ENCODE results near the gene SLC38A10.
"Not testable (repeated sequence)": the region's sequence is repeated elsewhere in the genome, so short reads cannot be mapped to it uniquely, and the experiment has no call there.

SLC38A10 gene

DNA sequence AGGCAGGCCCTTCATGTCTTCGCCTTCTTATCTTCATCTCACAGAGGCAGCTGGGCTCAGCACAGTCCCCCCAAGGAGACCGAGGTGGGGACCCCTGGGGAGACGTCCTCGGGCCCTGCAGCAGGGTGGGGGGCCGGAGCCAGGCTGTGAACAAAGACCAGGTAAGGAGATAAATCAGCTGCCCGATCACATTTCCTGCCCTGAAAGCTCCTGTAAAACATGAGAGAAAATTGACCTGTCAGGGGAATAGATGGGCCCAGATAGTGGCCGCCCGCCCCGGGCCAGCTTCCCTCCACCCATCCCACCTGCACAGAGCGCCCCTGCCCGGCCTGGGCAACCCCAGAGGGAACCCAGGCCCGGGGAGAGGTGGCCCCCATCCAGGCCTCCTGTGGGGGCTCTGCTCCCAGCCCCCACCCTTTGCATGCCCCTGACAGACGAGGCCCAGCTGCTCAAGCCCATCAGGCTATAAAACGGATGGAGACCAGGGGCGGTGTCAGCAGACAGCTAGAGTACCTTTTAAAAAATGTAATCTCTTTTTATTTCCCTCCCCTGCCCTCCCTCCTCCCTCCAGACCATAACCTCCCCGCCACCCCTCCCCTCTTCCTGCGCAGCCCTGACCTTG, 18.8 kb upstream of the SLC38A10 start:
- in situ Hi-C loops (cut with HindIII; ENCODE audit: low sequenced_read_pairs) = no loop called here

DNA sequence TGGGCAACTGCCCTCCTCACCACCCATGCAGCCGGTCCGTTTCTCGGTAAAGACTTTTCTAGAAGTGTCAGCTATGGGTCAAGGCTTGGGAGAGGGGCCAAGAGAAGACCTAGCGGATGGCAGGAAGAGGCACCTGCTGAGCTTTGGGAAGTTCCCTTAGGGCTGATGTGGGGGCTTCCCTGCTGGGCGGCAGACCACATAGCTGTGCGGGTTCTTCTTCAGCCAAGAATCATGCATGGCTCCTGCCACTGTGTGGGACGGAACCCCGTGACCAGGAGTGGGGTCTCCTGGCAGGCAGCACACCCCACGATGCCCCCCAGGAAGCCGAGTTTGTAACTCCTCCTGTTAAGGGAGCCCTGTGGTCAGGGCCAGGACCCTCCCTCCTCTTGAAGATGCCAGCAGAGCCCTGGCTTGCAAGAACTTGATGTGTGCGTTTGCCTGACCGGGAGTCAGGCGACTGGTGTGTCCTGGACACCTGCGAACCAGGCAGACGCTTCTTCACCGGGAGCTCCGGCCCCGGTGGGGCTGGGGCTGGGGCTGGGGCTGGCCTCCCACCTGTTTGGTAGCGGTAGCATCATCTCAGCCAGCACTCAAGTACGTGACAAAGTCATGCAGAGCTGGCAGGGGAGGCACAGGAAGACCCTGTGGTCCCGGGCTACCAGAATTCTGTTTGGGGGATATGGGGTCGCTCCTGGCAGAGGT, 17.7 kb upstream of the SLC38A10 start:
- in situ Hi-C loops (cut with HindIII; ENCODE audit: low sequenced_read_pairs) = no loop called here

DNA sequence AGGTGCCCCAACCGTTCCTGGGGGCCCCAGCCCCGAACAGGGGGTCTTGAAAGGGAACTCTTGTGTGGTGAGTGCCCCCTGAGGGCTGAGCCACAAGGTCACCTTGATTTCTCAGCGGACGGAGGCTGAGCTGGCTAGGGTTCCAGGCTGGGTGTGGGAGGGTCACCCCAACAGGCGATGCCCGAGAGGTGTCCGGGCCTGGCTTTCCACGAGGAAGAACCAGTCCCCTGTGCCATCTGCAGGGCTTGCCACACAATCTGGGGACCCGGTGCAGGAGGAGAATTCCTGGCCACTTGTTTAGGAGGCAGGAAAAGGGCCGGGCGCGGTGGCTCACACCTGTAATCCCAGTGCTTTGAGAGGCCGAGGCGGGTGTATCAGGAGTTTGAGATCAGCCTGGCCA, 16.8 kb upstream of the SLC38A10 start:
- in situ Hi-C loops (cut with HindIII; ENCODE audit: low sequenced_read_pairs) = no loop called here

DNA sequence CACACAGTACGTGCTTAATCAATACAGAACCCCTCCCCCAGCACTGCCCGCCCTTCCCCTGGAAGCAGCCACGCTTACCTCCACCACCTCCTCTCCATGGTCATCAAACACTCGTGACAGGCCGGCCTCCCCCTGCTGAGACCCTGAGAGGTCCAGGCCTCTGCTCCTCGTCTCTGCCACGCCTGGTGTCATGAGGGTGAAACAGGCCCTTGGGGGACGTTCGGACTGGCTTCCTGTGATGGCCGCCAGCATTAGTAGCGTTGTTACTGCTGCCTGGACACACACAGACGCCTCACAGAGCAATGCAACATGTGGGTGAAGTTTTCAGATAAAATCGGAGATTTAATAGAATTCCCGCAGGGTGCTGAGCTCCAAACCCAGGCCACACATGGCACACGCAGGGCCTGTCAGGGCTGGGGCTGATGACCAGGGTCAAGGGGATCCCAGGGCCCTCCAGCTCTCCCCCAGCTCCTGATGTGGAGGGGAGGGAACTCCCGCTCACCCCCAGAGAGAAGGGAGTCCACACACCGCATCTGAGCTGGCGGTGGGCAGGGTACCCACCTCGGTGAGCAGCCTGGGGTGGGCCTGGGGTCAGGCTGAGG, 15.9 kb upstream of the SLC38A10 start:
- in situ Hi-C loops (cut with HindIII; ENCODE audit: low sequenced_read_pairs) = no loop called here

DNA sequence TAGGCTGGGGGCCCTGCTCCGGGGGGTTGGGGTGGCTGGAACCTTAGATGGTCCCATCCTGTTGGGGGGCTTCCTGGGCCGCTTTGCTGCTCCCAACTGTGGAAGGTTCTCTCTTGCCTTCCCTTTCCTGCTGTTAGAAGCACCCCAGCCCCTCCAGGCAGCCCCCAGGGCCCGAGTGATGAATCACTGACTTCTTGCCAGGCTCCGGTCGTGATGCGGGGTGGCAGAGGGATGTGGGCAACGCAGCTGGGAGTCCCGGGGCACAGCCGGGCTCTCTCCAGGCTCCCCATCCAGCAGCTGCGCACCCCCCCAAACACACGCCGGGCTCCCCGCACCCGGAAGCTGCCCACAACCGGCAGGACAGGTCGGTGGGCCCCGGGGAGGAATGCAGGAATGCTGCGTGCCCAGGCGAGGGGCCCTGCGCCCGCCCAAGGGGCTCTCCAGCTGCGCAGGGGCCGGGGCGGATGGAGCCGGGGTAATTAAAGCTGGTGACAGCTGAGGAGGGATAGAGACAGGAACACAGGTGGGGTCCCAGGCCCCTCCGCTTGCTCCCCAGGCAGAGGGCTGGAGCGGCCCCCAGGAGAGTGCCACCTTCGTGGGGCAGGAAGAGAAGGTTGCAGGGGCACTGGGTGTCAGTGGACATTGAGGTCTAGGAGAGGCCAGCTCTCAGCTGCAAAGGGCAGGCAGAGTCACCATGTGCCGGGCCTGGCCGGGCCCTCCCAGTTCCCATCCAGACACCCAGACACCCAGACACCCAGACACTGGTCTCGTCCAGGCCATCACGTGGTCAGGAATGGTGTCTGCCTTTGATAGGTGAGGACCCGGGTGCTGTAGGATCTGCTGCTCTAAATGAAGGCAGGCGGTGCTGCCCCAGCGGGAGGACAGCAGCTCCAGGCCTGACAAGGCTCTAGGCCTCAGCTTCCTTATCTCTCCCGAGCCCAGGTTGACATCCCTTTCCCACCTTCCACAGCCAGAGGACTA, 15.0 kb upstream of the SLC38A10 start:
- in situ Hi-C loops (cut with HindIII; ENCODE audit: low sequenced_read_pairs) = no loop called here

DNA sequence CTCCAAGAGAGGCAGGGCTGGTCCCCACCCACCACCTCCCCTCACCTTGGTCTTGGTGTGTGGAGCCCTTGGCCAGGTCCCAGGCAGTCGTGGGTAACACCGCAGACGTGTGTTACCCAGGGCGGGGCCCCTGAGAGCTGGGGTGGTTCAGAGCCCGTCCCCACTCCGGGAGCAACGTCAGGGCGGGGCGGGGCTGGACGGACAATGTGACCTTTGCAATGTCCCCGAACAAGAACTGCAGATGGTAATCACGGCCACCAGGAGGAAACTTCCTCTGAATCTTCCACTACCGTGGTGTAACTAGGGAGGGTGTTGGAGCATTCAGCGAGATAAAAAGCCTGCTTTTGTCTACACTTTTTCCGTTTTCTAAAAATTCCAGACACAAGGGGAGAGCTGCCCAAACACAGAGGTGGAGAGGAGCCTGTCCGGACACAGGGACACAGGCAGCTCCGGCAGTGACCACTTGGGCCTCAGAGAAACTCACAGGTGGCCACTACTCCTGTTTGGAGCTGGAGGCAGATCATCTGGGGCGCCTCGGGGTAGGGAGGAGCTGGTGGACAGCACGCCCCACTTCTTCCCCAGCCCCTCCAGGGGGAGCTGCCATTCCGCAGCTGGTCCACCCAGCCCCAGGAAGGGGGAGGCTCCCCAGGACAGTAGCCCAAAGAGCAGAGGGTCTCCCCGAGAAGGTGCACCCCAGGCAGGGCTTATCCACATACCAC, 14.2 kb upstream of the SLC38A10 start:
- in situ Hi-C loops (cut with HindIII; ENCODE audit: low sequenced_read_pairs) = no loop called here

DNA sequence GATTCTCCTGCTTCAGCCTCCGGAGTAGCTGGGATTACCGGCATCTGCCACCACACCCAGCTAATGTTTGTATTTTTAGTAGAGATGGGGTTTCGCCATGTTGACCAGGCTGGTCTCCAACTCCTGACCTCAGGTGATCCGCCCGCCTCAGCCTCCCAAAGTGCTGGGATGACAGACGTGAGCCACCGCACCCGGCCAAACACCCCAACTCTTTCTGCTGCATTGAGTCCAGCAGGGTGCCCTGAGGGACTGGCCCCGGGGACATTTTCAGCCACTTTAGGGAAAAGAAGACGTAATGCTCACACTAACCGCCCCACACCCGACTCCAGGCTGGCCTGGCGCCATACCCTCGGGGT, 13.7 kb upstream of the SLC38A10 start:
- in situ Hi-C loops (cut with HindIII; ENCODE audit: low sequenced_read_pairs) = not testable (repeated sequence)

DNA sequence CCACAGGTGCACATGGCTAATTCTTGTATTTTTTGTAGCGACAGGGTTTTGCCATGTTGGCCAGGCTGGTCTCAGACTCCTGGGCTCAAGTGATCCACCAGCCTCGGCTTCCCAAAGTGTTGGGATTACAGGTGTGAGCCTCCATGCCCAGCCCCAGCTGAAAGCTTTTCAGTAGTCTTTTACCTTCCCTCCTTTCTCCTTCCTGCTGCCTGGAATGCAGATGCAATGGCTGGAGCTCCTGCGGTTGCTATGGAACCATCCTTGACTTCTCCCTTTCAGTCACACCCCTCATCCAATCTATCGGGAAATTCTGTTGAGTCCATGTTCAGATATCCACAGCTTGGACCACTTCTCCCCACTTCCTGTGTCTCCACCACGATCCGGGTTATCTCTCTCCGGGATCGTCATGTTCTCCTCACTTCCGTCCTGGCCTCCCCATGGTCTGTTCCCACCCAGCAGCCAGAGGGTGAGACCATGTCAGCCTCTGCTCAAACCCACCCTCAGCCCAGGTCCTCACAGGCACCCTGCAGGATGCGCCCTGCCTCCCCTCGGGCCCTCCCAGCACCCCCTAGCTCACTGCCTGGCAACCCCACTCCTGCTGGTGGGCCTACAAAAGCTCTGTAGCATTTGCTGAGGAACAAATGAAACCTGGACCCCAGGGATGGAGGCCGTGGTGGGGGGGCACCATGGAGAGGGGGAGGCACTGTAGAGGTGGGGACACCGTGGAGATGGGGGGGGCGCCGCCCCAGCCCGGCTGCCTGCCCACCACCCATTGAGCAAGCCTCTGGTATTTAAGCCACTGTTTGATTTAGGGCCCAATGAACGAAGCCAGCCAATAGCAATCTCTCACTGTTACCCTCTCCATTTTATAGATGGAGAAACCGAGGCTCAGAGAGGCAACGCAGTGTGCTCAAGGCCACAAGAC, 12.8 kb upstream of the SLC38A10 start:
- in situ Hi-C loops (cut with HindIII; ENCODE audit: low sequenced_read_pairs) = no loop called here

DNA sequence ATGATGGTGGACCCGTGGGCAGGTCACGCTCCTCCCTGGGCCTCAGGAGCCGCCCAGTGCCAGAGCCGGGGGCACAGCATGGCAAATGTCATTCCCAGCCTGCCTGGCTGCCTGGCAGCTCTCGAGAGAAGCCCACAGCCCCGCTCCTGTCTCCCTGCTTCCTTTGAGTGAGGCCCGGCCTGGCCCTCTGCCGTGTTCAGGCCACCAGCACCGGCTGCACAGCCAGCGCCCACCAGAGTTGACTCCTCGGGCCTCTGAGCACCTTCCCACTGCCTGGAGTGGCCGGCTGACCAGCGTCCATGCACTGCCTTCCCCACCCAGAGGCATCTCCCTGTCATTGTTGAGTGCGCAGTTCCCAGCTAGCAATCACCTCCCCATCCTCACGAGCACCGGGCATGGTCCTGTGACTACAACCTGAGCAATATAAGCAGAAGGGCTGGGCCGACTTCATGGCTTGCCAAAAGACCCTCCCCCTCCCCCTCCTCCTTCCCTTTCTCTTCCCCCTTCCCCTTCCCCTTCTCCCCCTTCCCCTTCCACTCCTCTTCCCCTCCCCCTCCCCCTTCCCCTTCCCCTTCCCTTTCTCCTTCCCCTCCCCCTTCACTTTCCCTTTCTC, 11.9 kb upstream of the SLC38A10 start:
- in situ Hi-C loops (cut with HindIII; ENCODE audit: low sequenced_read_pairs) = no loop called here

DNA sequence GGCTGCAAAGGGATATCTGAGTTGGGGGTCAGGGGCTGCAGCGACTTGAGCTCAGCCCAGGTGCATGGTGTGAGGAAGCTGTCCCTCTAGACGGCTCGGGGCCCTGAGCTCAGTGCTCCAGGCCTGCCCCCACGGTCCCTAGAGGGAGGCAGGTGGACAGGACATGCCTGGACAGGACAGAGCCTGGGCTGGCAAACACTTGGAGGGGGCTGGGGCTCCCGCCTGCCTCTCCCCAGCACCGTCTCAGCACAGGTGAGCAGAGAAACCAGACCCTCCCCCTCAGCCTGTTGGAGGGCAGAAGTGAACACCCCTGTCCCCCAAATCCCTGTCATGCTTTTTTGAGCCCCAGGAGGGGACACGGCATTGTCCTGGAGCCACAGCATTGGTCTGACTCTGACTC, 11.4 kb upstream of the SLC38A10 start:
- in situ Hi-C loops (cut with HindIII; ENCODE audit: low sequenced_read_pairs) = no loop called here

DNA sequence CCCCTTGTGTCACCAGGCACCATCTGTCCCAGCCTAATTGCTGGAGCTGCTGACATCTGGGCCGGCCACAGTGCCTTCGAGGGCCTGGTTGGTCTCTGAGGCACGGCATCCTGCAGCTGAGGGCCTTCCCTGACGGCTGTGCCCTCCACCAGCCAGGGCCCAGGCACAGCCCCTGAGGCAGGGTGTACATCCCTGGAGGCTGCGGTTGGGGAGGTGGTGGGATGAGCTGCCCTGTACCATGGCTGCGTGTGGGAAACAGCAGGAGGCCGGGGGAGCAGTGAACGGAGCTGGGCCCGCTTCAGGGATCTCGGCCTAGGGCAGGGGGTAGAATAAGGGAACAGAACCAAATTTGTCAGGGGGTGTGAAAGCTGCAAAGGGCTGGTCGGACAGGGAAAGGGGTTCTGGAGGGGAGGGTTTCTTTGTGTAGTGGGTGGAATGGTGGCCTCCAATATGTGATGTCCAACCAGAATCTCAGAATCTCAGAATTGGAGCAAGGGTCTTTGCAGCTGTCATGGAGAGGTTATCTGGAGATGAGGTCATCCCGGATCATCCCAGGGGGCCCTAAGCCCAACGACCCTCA, 10.0 kb upstream of the SLC38A10 start:
- in situ Hi-C loops (cut with HindIII; ENCODE audit: low sequenced_read_pairs) = no loop called here

DNA sequence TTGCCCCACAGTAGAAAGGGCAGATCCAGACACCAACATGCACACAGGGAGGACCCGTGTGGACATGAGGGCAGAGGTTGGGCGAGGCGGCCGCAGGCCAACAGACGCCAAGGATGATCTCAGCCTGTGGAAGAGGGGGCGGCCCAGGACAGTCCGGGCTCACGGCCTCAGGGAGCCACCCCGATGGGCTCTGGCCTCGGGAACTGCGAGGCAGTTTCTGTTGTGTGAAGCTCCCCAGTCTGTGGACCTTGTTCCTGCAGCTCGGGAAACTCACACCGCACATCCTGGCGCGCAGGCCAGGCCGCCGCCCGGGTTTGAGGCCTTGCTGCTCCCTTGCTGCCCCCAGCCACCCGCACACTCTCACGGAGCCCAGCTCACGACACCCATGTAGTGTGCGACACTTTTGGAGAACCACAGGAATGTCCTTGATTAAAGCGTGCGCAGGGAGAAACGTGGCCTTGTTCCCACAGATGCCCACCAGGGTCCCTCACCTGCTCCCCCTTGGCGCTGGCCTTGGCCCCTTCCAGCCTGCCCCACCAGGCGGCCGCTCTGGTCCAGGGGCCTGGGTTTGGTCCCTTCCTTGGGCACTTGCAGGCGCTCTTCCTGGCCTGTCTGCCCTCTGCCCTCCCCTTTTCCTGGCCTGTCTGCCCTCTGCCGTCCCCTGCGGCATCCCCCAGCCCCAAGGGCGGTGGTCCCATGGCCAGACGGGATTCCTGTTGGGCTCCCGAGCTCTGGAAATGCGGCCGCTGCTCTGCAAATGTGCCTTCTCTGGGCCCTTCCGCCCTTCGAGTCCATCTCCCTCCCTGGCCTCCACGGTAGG, 9.3 kb upstream of the SLC38A10 start:
- in situ Hi-C loops (cut with HindIII; ENCODE audit: low sequenced_read_pairs) = no loop called here

DNA sequence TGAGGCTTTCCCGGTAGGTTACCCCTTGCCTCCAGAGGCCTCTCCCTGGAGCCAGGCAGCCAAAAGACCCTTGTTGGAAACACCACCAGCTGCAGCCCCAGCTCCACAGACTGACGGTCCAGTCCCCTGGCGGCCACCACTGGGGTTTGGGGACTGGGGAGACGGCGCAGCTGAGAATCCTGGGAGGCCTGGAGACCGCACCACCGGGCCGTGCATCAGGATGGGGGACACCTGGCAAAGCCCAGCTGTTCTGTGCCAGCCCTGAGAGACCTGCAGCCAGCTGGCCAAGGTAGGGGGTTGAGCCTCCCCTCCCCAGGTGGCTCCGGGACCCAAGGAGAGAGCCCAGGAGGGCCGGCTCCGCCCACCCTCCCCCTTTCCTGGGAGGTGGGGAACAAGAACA, 8.3 kb upstream of the SLC38A10 start:
- in situ Hi-C loops (cut with HindIII; ENCODE audit: low sequenced_read_pairs) = no loop called here

DNA sequence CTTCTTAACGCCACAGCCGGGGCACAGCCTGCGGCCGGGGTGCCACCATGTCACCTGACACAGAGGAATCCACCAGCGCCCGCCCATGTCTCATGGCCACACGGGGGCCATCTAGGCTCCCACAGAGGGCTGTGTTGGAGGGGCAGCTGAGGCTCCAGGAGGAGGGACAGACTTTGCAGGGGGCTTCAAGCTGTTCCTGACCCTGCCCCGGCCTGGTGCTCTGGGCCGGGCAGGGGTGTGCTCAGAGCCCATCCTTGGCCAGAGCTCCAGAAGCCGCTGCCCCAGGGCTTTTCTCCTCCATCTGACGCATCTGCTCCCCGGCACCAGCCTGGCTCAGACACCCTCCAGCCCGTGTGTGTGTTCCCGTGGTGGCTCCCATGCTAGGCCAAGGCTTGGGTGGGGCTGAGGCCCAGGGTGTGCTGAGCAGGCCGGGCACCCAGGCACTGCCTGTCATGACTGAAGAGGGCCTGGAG, 7.8 kb upstream of the SLC38A10 start:
- in situ Hi-C loops (cut with HindIII; ENCODE audit: low sequenced_read_pairs) = no loop called here

DNA sequence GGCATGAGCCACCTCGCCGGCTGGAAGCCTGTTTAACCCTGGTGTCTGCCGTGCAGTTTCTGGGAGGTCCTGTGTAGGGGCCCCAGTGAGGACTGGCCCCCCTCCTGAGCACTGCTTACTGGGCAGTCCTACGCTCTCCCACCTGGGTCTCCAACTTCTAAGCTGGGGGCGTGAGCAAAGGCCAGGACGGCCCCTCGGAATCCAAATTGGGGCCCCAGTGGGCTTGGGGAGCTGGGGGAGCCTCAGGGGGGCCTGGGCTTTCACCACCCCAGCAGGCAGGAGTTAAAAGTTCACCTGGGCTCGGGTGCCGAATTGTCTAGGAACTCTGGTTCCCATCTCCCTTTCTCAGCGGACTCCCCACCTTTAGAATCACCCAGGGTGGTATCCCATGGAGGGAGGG, 7.2 kb upstream of the SLC38A10 start:
- in situ Hi-C loops (cut with HindIII; ENCODE audit: low sequenced_read_pairs) = no loop called here

DNA sequence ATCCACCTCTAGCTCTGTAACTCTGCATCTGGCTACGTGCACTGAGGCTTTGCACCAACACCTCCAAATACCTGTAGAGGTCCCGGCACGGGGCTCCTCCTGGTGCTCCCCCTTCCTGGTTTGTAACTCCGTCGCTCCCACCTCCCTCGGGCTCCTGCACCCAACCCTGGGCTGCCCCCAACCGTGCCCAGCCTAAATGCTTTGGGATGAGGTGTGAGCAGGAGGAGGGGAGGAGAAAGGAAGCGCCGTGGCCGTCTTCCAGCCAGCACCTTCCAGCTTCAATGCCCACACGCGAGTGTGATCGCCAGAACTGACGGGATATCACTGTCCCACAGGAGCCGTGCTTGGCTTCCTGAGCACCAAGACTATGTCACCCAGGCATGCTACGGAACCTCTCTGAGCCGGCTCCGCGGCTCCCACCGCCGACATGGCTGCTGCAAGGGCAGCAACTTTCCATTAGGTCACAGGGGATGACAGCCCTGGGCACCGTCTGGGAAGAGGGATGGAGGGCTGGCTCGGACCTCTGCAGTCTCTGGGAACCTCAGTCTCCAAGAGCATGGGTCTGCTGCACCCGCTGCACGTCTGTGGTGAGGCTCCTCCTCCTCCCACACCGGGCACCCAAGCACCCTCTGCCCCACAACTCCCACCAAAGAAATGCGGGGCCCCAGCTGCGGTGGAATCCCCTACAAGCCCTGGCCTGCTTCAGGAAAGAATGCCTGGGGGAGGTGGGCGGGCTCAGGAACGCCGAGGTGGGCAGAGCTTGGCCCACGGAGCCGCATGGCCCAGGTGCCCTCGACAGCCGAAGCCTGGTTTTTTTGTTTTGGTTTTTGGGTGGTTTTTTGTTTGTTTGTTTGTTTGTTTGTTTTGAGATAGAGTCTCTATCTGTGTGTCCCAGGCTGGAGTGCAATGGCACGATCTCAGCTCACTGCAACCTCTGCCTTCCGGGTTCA, 6.4 kb upstream of the SLC38A10 start:
- in situ Hi-C loops (cut with HindIII; ENCODE audit: low sequenced_read_pairs) = no loop called here
